PC-3 (cell line): ENCODE results near the gene CLDN1. TPM values are rescaled to one million over a fixed set of nuclear protein-coding genes. Genes with fewer than 3 reads are reported as not detected.

Source experiments
- ATAC-seq: fragments of 200-7000 bp; cut with Tn5 transposase; 2 replicates; pipeline ENCODE4 v1.9.1; 2020; ENCODE audit warnings: mild to moderate bottlenecking, moderate library complexity
- BruUV-seq: library from RNA; stranded (reverse); fragments of 400-500 nt; replicated peaks from 2 replicates; lab custom pipeline; 2021; lab: Mats Ljungman, UMichigan
- CTCF ChIA-PET: fragments of 300-600 bp; sonication (Branson Sonifier 250); formaldehyde crosslinking; loops from one replicate; lab custom pipeline; 2022; ENCODE audit warnings: antibody characterized with exemption; lab: Charles Lee
- POLR2A ChIA-PET: fragments of 300-600 bp; sonication (Branson Sonifier 250); formaldehyde crosslinking; loops from one replicate; lab custom pipeline; 2022; ENCODE audit warnings: antibody characterized with exemption; ENCODE audit not compliant: unreplicated experiment; lab: Charles Lee
- DNase-seq: peaks from one replicate; pipeline ENCODE4 v3.0.0-alpha.2; 2015
- H2AFZ ChIP-seq: fragments of 300-600 bp; sonication (generic); 2 replicates; pipeline ENCODE4 v1.6.0; 2016; ENCODE audit warnings: antibody characterized with exemption, low read length
- H3F3A ChIP-seq: fragments of 300-600 bp; sonication (generic); one replicate; pipeline ENCODE4 v1.6.0; 2017; ENCODE audit warnings: antibody characterized with exemption, low read length, control low read depth, mild to moderate bottlenecking; ENCODE audit not compliant: unreplicated experiment
- H3K27ac ChIP-seq: fragments of 300-600 bp; sonication (generic); 2 replicates; pipeline ENCODE4 v1.5.1; 2016; ENCODE audit warnings: mild to moderate bottlenecking, low read length
- H3K27me3 ChIP-seq: fragments of 300-600 bp; sonication (generic); 2 replicates; pipeline ENCODE4 v1.6.1; 2016; ENCODE audit warnings: low read length, mixed read lengths
- H3K36me3 ChIP-seq: fragments of 300-600 bp; sonication (generic); 2 replicates; pipeline ENCODE4 v1.6.1; 2016; ENCODE audit warnings: low read depth, mixed run types, low read length, mixed read lengths
- H3K4me1 ChIP-seq: fragments of 300-600 bp; sonication (generic); 2 replicates; pipeline ENCODE4 v1.5.1; 2016; ENCODE audit warnings: low read length; ENCODE audit not compliant: insufficient read depth
- H3K4me2 ChIP-seq: fragments of 300-600 bp; sonication (generic); 2 replicates; pipeline ENCODE4 v1.6.0; 2016; ENCODE audit warnings: low read length
- H3K4me3 ChIP-seq: fragments of 300-600 bp; sonication (generic); 2 replicates; pipeline ENCODE4 v1.5.1; 2016; ENCODE audit warnings: mild to moderate bottlenecking, low read length, mixed read lengths
- H3K79me2 ChIP-seq: fragments of 300-600 bp; sonication (generic); 2 replicates; pipeline ENCODE4 v1.6.1; 2017; ENCODE audit warnings: low read length, mixed read lengths
- H3K9ac ChIP-seq: fragments of 300-600 bp; sonication (generic); 2 replicates; pipeline ENCODE4 v1.6.0; 2016; ENCODE audit warnings: mild to moderate bottlenecking, low read length
- H3K9me2 ChIP-seq: fragments of 300-600 bp; sonication (generic); replicated peaks from 2 replicates; pipeline ENCODE4 v1.6.1; 2016; ENCODE audit warnings: mixed run types, low read length, mixed read lengths
- H3K9me3 ChIP-seq: fragments of 300-600 bp; sonication (generic); 2 replicates; pipeline ENCODE4 v1.6.1; 2016; ENCODE audit warnings: low read length, mixed read lengths
- H4K20me1 ChIP-seq: fragments of 300-600 bp; sonication (generic); 2 replicates; pipeline ENCODE4 v1.6.1; 2016; ENCODE audit warnings: low read length, mixed read lengths
- CTCF ChIP-seq: fragments of 300-600 bp; sonication (generic); conservative IDR thresholded peaks from 2 replicates; pipeline ENCODE4 v1.5.1; 2017; ENCODE audit warnings: antibody characterized with exemption, low read depth, mild to moderate bottlenecking, low read length
- EZH2 ChIP-seq: fragments of 300-600 bp; sonication (generic); IDR thresholded peaks from one replicate; pipeline ENCODE4 v1.6.1; 2017; ENCODE audit warnings: antibody characterized with exemption, mild to moderate bottlenecking, low read length; ENCODE audit not compliant: unreplicated experiment
- EZH2phosphoT487 ChIP-seq: fragments of 300-600 bp; sonication (generic); IDR thresholded peaks from 2 replicates; pipeline ENCODE4 v1.6.1; 2018; ENCODE audit warnings: mild to moderate bottlenecking, antibody characterized with exemption, low read length, borderline replicate concordance
- intact Hi-C: fragments of 100-400 bp; cut with micrococcal nuclease; formaldehyde crosslinking; loops from 2 replicates; pipeline ENCODE4 v1.9.0; 2023
- total RNA-seq: library from RNA; depleted of rRNA; stranded (reverse); fragments of >200 nt; gene quantifications from 2 replicates; pipeline ENCODE4 v1.2.3, GENCODE V29; 2014

Gene CLDN1
- total RNA-seq, 1 experiment from 2014 or later = 6.8 TPM

- ATAC-seq = no peak
- Histone ChIP-seq H3K4me1 (peaks cover 19% of the 10 kb centered on the region), H3K9me3 (no peaks in the 10 kb centered on the region; the same call in 1 of the 2 replicates), H3K79me2 (no peaks in the 10 kb centered on the region), H3K4me2 (no peak overlapping the region), H2AFZ (no peak overlapping the region), H4K20me1 (no peaks in the 10 kb centered on the region), H3K9me2 (no peaks in the 10 kb centered on the region), H3F3A (no peaks in the 10 kb centered on the region), H3K27ac (no peak overlapping the region), H3K27me3 (no peaks in the 10 kb centered on the region), H3K36me3 (no peaks in the 10 kb centered on the region), H3K9ac (no peak overlapping the region), H3K4me3 (no peak overlapping the region)
- BruUV-seq = no TSS peak
- DNase-seq = no peak
- ChIA-PET POLR2A (no interaction called here), CTCF (no interaction called here)
- TF ChIP-seq CTCF (no peak), EZH2 (no peak), EZH2phosphoT487 (no peak)
- intact Hi-C loops = no loop called here
Measured at GRCh38 chr3:190340071-190340470, 17.8 kb upstream of the CLDN1 start.

GRCh38 chr3:190339130-190339529, 16.9 kb upstream of the CLDN1 start:
- Histone ChIP-seq H3K9ac (no peak overlapping the region), H2AFZ (peak overlapping the region; percentile 7; the same call in 1 of the 2 replicates), H3K9me3 (no peaks in the 10 kb centered on the region; the same call in 1 of the 2 replicates), H3K36me3 (no peaks in the 10 kb centered on the region), H3K4me1 (peaks cover 12% of the 10 kb centered on the region), H4K20me1 (no peaks in the 10 kb centered on the region), H3F3A (no peaks in the 10 kb centered on the region), H3K9me2 (no peaks in the 10 kb centered on the region), H3K27ac (peak overlapping the region; percentile 12; the same call in 1 of the 2 replicates), H3K79me2 (no peaks in the 10 kb centered on the region), H3K4me2 (no peak overlapping the region), H3K4me3 (no peak overlapping the region), H3K27me3 (no peaks in the 10 kb centered on the region)
- DNase-seq (peak; percentile 49), ATAC-seq (peak; percentile 76)
- TF ChIP-seq CTCF = peak; percentile 50
- TF ChIP-seq EZH2 = no peak
- intact Hi-C loops = no loop called here
- BruUV-seq = no TSS peak
- ChIA-PET POLR2A (interaction anchor here (0.6 kb wide), 1 partner anchor 1786 kb away, joined by 3 read pairs; no protein-coding TSS in a partner anchor), CTCF (interaction anchor here (1.4 kb wide), 1 partner anchor 17 kb away, joined by 3 read pairs; the partner anchor contains the start of gene CLDN1)

- no peaks in the 10 kb centered on the region for H3K79me2 ChIP-seq
- intact Hi-C loops = no loop called here
- H3K9me2 ChIP-seq = no peaks in the 10 kb centered on the region
- H3K36me3 ChIP-seq = no peaks in the 10 kb centered on the region
- H3K4me2 ChIP-seq = no peak overlapping the region
- H4K20me1 ChIP-seq = no peaks in the 10 kb centered on the region
- ATAC-seq (peak; percentile 74), DNase-seq (peak; percentile 70)
- no TSS peak for BruUV-seq
- CTCF ChIA-PET = interaction anchor here (0.5 to 1.4 kb wide), 2 partner anchors 16 to 46 kb away, joined by 3 to 4 read pairs; partner anchors contain the start of gene CLDN1
- H3K27me3 ChIP-seq = no peaks in the 10 kb centered on the region
- peak overlapping the region; percentile 12; the same call in 1 of the 2 replicates for H3K27ac ChIP-seq
- no peaks in the 10 kb centered on the region for H3F3A ChIP-seq
- peak overlapping the region; percentile 7; the same call in 1 of the 2 replicates for H2AFZ ChIP-seq
- no peak overlapping the region for H3K9ac ChIP-seq
- H3K9me3 ChIP-seq = no peaks in the 10 kb centered on the region; the same call in 1 of the 2 replicates
- H3K4me3 ChIP-seq = no peak overlapping the region
- peaks cover 12% of the 10 kb centered on the region for H3K4me1 ChIP-seq
- POLR2A ChIA-PET = no interaction called here
- TF ChIP-seq EZH2 (no peak), CTCF (no peak), EZH2phosphoT487 (no peak)
Measured at GRCh38 chr3:190338717-190339116, 16.5 kb upstream of the CLDN1 start.
